HG03095 (cell line): ENCODE measurements around the gene GORASP1.
"Not testable (repeated sequence)": the region's sequence is repeated elsewhere in the genome, so short reads cannot be mapped to it uniquely, and the experiment has no call there.

Experiments
- ATAC-seq: cut with Tn5 transposase; IDR thresholded peaks from one replicate; pipeline ENCODE4 v1.9.1; 2021; ENCODE audit warnings: moderate library complexity; ENCODE audit not compliant: unreplicated experiment

GORASP1 gene

DNA sequence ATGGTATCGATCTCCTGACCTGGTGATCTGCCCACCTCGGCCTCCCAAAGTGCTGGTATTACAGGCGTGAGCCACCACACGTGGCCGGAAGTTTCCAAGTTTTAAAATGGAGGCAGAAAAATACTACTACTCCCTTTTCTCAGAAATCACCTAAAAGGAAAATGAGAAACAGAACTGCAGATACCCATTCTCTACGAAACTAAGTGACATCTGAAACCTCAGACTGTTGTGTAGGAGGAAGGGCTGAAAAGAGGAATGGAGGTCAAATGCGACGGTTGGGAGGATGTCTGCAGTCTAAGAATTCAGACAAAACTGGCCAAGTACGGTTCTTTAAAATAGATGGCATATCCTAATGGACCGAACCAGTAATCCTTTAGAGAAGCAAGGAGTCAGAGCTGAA, 31.5 kb downstream of the GORASP1 start:
- ATAC-seq = peak; percentile 55

DNA sequence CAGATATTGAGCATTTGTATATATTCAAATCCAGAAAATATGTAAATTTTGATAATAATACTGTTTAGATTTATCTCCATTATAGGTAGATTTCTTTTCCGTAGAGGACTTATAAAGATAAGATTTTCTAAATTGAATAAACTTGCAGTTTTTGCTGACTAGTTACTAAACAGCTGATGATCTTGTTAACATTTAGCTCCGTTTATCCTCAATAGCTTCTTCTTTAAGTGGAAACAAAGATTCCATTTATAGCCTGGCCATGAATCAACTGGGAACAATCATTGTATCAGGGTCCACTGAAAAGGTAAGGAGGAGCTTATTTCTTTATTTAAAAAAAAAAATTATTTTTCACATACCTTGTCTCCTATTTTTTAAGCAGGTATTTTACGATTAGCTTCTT, 38.9 kb downstream of the GORASP1 start:
- no peak for ATAC-seq

DNA sequence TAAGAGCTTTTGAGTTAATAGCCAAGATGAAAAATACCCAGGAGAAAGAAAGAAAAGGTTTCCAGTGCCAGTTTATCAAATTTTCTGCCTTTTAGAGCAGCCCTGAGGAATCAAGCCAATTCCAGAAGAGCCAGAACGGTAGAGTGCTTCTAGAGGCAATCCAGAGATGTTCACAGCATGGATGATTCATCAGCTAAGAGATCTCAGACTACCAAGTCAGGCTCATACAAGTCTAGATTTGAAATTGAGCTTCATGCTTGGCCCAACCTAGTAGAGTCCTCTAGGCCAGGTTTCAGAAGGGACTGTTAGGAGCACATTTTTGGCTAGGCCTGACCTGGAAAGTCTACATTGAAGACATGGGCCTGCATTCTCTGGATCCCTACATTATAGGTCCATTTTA, 40.1 kb downstream of the GORASP1 start:
- no peak for ATAC-seq

DNA sequence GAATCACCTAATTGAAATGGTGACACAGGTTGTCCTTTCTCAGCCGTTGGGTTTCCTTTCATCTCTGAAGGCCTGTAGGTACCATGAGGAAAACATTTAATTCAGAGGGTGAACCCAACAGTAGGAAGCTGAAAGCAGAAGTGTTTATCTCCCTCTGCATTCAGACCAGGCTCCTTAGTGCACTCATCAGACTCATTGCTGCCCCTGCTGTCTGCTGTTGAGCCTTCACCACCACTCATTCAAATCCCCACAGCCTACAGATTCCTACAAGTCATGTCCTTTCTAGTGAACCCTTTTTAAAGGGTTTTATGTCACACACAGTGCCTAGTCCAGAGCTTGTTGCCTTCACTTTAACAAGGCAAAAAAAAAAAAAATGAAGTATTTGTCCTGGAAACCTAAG, 42.2 kb downstream of the GORASP1 start:
- peak; percentile 97 for ATAC-seq

DNA sequence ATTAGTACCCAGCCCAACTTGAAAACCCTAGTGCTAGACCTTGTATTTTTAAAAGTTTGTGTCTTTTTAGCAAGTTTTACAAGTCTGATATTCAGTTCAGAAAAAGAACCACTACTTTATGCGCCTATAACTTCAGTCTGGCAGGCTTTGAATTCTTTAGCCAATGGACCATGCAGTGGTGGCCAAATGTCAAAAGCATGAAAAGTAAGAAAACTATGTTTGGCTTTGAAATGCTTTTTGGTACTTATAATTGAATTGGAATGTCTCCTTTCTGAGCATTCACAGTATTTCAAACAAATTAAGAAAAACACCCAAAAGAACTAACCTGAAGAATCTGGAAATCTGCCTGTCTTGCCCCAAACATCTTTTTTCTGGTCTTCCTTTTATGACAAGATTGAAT, 42.8 kb downstream of the GORASP1 start:
- ATAC-seq = no peak

DNA sequence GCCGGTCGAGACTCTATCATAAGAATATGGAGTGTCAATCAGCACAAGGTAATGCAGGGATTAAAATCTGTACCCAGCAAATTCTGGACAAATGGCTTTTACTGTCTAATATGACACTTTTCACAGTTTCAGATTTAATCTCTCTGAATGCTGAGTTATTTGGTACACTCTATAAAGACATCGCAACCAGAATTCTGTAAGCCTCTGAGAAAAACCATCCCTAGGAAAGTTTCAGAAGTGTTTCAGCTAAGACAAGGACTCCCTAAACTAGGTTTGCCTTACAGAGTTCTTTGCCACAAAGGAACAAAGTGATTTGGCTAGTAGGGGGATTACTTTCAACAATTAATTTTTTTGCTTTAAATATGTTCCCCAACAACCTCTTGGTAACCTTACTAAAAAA, 44.3 kb downstream of the GORASP1 start:
- no peak for ATAC-seq

DNA sequence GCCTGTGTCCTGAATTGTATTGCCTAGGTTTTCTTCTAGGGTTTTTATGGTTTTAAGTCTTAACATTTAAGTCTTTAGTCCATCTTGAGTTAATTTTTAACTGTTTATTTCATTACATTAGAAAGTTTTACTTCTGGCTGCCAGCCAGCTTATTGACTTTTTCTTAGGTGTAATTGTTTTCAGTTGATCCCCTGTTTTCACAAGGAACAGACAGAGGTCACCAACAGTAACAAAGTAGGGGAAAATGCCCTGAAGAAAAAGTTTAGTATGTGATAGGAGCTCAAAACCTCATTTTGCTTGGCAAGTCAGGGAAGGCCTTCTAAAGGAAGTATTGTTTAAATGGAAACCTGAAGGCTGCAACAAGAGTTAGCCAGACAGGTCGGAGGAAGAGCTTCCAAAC, 45.2 kb downstream of the GORASP1 start:
- ATAC-seq = no peak

DNA sequence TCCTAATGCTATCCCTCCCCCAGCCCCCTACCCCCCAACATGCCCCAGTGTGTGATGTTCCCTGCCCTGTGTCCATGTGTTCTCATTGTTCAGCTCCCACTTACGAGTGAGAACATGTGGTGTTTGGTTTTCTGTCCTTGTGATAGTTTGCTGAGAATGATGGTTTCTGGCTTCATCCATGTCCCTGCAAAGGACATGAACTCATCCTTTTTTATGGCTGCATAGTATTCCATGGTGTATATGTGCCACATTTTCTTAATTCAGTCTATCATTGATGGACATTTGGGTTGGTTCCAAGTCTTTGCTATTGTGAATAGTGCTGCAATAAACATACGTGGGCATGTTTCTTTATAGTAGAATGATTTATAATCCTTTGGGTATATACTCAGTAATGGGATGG, 46.2 kb downstream of the GORASP1 start:
- not testable (repeated sequence) for ATAC-seq

DNA sequence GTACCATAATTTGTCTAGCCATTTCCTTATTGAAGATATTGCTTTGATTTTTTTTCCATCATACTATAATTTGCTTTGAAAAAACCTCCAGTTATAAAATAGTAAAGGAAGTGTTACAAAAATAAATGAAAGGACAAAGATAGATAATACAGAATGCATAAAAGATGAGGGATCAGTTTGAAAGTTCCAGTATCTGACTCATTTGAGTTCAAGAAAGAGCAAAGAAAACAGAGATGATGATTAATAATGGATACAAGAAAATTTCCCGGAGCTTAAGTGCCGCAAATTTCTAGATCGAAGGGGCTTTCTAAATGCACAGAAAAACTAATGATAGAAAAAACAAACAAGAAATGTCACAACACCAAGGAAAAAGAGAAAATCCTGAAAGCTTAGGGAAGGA, 51.3 kb downstream of the GORASP1 start:
- ATAC-seq = no peak

DNA sequence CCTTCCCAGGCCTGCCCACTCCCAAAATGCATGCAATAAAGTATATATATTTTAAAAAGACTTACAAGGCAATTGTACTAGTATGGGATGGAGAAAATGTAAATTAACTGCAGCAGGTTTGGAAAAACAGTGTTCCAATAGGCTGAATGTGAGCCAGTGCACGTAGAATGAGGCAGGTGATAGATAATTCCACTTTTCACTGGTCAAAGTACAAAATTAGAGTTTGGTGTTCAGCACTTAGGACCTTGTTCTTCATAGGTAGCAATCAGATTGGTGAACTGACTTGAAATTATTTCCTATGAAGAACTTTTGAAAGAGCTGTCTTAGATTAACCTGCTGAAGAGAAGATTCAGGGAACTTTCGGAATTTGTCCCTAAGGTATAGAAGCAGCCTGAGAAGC, 53.7 kb downstream of the GORASP1 start:
- ATAC-seq = no peak

DNA sequence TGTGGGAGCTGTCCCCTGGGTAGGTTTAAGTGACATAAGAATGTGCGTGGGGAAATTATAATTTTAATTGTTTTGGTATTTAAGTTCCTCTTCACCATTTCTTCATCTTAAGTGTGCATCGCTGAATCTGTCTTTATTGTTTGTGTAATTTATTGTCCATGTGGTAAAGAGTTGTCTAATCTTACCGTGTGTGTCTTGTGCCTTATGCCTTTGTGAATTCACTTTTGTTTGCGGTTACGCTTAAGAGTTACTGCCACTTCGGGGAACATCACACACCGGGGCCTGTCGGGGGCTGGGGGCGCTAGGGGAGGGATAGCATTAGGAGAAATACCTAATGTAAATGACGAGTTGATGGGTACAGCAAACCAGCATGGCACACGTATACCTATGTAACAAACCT, 54.8 kb downstream of the GORASP1 start:
- no peak for ATAC-seq

DNA sequence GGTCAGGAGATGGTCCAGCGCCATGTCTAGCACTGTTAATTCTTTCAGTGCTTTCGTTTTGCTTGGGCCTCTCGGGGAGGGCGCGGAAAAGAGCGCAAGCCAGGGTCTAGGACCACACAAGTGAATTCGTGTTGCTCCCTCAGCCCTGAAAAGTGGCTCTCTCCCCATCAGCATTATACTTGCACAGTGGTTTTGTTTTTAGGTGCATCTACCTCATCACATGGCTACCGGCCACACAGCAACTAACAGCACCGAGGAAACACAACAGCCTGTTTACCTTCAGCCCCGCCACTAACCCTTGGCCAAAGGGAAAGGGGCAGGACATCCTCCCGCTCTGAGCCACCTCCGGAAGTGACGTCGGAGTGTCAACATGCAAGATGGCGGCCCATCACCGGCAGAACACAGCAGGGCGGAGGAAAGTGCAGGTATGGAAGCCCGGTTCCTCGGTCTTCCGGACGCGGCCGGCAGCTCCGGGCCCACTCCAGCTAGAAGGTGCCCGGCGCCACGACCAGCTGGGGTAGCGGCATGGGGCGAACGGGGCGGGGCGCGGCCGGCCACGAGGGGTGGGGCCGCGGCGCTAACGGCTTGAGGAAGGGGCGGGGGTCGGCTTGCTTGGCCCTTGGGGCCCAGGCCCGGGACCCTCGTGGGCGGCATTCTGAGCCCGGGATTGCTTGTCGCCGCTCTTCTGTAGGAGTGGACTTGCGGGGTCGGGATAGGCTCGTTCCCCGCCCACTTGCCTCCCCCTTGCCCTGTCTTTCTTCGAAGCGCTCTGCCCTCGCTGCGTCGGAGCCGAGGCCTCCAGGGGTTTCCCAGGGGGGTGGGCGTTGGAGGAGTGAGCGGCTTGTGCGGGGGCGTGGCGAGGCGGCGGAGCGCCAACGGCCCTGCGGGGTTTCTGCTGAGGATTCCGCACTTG, 55.5 kb downstream of the GORASP1 start, which contains the start of the genes SCN11A and WDR48:
Gene SCN11A (minus strand): TSS at position 296 of the 913 bp plus-strand sequence. CDS start 101,582 bp downstream, outside the sequence.
Gene WDR48 (plus strand): TSS at position 368 of the 913 bp plus-strand sequence. CDS start 10 bp downstream, at position 378.
- peak; percentile 98 for ATAC-seq

DNA sequence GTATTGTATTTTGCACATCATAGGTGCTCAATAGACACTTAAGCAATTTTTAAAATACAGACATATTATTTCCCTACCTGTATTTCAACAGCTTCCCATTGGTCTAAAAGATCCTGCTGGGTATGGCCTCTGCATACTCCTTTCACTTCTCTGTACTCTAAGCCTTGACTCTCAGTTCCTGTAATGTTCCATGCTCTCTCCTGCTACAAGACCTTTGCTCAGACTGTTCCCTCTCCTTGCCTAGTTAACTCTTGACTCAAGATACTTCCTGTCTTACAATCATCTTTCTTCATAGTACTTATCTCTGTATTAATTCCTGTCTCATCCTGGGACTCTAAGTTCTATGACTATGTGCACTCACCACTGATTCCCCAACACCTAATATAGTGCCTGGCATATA, 57.4 kb downstream of the GORASP1 start:
- ATAC-seq = no peak
